HUDEP-2 (cell line): ENCODE data around the gene GALNT14.
"Not testable (repeated sequence)": the region's sequence is repeated elsewhere in the genome, so short reads cannot be mapped to it uniquely, and the experiment has no call there.

Source experiments
- DNase-seq, 76 experiments: peaks; one replicate each; lab custom pipeline; 2025; ENCODE audit not compliant: unreplicated experiment in 76 of 76; lab: John Stamatoyannopoulos, UW

Gene GALNT14

DNA sequence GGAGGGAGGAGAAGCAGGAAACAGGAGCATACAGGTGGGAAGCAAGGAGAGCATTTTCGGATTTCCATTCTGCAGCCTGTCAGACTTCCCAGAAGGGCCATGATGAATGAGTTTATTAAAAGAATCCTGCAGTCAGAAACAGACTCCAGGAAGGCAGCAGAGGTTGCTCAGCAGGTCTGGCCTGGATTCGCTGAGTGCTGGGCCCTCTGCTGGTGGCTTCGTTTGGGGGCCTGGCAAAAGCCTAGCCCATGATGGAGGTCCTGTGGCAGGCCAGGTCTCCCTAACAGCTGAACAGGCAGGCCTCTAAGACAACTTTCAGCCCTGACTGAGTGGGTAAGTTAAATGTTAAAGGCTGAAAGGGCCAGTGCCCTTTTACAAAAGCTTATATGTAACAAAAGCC lies 222.8 kb downstream of the GALNT14 start:
- peak in 8 of 76 experiments; percentile 3 to 43 (median 14) for DNase-seq

DNA sequence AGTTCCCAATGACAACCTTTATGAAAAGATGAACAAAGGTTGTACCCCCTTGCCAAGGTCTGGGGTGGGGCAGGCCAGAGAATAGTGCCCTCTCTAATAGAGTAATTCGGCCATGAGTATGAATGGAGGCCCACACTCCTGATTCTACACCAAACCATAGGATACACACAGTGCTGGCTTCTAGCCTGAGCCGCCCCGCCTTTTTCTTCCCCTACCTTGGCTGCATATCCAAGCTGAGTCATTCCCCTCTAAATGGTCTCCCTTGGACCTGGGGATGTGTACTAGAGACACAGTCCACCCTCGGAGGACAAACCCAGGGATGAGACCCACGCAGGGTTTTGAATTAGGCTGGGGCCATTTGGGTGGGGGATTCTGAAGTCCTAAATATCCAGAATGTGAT lies 223.8 kb downstream of the GALNT14 start:
- no peak for DNase-seq

DNA sequence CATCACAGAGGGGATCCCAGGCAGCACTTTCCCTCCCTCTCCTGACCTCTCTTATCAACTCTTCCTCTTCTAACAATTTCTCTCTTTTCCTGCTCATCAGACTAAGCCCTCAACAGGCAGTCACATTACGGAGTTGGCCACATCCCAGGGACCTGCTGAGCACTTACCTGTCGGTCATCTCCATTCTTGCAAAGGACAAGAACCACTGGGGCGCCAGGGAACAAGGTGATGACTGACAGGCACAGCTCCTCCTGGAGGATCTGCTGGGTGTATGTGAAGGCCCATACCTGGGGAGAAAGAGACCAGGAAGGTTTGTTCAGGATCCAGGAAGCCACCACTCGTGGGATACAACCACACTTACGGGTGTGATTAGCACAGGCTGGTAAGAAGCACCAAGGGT lies 226.2 kb downstream of the GALNT14 start:
- DNase-seq, result no peak

DNA sequence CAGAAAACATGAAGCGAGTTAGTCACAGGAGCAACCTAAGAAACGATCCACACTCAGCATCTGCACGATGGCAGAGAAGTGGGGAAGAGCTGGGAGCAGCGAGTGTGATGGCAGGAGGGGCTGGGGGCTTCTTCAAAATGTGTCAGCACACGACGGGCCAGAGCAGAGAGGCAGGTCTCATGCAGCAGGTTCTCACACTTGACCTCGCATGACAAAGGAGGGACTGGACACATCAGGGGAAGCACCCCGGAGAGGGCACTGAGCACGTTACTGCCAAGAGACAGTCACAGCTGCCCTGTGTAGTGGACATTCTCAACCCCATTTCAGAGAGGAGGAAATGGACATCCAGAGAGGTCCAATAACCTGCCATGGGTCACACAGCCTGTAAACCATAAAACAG lies 226.9 kb downstream of the GALNT14 start:
- DNase-seq, result no peak

DNA sequence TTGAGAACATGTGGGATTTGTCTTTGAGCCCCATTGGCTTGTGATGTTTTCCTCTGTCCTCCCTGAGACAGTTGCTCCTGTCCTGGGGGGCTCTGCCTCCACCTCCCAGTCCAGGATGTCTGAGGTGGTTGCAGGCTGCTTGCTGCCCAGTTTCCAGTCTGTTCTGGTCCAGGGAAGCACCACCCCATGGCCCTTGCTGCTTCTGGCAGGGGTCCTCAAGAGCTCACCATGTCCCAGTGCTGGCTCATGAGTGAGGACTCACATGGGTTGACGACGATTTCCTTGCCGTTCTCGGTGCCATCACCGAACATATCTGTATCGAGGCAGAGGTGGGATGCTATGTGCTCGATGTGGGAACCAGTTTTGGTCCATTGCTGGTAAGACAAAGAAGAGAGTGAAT lies 227.6 kb downstream of the GALNT14 start:
- no peak for DNase-seq

DNA sequence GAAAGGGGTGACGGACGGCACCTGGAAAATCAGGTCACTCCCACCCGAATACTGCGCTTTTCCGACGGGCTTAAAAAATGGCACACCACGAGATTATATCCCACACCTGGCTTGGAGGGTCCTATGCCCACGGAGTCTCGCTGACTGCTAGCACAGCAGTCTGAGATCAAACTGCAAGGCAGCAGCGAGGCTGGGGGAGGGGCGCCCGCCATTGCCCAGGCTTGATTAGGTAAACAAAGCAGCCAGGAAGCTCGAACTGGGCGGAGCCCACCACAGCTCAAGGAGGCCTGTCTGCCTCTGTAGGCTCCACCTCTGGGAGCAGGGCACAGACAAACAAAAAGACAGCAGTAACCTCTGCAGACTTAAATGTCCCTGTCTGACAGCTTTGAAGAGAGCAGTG lies 233.8 kb downstream of the GALNT14 start:
- DNase-seq, result not testable (repeated sequence)

DNA sequence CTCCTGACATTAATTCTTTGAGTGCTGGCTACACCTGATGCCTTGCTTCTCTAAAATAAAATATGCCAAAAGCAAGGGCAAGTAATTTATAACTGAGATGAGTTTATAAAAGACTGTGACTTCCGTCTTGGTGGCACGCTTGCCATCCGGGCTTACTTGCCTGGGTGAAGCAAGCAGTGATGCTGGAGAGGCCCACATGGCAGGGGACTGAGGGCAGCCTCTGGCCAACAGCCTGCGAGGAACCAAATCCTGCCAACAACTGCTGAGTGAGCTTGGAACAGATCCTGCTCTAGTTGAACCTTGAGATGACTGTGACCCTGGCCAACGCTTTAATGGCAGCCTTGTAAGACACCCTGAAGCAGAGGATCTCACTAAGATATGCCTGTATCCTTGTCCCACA lies 234.9 kb downstream of the GALNT14 start:
- DNase-seq, result no peak

DNA sequence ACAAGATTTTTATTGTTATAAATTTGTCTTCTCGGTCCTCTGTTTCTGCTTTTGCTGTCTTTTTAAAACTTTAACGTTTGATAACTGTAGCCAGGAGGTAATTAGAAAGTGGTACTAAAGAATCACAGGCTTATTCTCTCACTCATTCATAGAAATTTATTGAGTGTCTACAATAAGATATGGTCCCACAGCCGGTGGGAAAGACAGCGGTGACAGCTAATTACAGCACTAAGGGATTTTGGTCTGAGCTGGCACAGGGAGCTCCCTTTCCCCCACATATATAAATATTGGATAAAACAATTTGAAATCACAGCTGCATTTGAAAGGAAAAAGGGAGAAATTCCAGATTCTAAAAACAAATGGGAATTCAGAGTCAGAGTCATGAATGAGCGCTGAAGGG lies 237.9 kb downstream of the GALNT14 start:
- no peak for DNase-seq

DNA sequence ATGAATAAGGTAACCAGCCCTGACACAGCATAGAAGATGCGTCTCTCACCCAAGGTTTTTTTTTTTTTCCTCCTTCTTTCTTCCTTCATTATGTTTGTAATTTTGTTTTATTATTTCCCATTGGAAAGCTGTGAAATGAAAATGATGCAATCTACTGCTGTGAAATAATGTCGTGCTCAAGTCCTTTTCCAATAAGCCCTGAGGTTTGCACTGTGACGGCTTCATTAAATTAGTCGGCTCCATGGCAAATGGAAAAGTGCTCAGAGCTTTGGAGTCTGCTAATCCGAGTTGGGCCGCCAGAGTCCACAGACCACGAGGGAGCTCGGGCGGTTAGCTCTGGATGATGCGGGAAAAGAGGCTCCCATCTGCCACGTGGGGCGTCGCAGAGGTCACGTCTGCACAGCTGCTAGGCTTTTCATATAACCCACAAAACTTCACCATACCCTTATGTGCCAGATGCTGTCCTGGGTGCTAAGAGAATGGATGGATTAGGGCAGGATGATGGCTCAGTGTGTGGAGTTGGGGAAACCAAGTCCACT lies 238.7 kb downstream of the GALNT14 start:
- DNase-seq, result no peak

DNA sequence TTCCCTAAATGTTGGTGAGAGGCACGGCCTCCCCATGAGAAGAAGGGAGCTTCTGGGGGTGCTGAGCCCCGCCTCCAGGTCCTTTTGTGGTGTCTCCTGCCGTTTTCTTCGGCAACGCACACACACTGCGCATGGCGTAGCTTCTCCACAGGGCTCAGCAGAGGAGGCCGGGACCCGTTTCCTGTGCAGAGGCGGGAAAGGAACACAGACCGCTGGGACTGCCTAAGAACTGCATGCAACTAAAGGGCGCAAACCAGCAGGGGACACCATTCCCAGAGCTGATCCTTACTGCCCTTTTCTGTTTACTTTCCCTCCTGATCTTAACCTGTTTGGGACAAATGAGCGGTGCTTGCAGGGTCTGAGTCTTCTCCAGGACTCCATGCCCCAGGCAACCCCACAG lies 240.7 kb downstream of the GALNT14 start:
- no peak for DNase-seq

DNA sequence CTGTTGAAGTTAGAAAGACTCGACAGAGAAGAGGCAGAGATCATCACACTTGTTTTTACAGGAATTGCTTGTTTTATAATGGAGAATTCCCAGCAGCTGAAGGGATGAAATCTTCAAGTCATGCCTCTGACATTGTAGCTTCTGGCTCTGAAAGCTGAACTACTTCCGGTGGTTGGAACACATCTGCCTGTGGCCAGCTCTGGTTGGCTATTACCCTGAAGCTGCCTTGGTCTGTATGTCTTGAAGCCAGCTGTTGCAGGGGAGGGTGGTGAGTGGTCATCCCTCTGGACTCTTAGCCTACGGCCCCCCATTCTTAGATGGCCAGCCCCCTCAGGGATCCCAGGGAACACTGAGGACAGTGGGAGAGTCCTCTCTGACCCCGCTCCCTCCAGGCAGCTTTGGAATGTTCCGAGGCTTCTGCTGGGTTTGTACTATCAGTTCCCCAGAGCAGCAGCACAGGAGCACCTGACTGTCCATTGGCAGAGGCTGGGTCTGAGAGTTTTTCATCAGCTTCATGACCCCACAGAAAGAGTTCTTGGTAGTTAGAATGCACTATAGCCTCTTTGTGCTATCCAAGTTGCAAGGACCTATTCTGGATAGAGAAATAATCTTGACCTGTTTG lies 243.6 kb downstream of the GALNT14 start:
- no peak for DNase-seq

DNA sequence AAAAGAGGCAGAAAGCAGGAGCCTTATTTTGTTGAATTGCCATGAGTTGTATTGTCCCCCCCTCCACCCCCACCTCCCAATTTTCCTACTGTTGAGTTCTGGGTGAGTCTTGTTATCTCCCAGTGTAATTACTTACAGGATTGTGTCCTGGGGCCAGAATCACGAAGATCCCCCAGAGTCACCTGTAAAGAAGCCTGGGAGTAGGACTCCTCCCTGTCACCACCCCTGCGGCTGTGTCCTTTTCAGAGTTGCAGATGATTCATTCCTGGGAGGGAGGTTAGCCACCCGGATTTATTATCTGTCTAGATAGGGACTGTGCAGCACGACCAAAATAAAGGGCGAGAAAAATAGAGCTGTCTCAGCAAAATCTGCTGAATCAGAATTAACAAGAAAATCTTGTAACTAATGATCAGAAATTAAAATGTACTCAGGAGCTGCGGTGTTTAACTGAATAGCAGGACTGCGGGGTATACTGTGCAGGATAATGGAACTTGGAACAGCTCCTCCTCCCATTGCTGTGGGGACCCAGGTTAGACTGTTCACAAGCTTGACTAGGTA lies 249.3 kb downstream of the GALNT14 start:
- DNase-seq, result no peak

DNA sequence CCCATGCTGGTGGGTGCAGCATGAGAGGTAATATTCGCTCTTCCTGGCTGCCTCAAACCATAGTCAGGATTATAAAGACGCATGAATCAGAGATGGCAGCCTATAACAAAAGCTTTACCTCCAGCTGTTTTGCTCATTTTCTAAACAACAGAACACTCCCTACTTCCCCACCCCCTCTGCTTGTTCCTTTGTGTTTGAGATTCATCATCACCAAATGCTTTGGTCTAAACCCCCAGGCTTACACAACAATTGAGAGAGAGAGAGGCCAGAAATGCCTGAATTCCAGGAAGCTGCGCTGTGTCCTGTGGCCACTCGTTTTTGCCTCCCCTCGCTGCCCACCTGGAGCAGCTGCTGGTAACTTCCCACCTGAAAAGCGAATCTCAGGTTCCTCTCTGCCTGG lies 252.2 kb downstream of the GALNT14 start:
- no peak for DNase-seq

DNA sequence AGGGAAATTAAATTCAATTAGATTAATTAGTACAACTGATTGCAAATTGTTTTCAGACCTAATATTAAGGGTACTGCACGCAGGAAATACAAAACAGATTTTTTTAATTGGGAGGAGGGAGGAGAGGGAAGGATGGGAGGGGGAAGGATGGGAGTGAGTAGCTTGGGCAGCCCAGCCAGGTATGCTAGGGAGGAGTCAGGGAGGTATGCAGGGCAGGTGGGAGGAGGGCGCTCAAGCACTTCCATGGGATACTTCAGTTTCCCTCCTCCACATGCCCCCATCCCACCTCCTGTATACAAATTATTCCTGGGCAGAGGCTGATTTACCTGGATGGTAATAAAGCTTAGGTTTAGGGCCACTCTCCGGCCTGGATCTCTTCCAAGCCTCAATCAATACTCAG lies 254.4 kb downstream of the GALNT14 start:
- no peak for DNase-seq

DNA sequence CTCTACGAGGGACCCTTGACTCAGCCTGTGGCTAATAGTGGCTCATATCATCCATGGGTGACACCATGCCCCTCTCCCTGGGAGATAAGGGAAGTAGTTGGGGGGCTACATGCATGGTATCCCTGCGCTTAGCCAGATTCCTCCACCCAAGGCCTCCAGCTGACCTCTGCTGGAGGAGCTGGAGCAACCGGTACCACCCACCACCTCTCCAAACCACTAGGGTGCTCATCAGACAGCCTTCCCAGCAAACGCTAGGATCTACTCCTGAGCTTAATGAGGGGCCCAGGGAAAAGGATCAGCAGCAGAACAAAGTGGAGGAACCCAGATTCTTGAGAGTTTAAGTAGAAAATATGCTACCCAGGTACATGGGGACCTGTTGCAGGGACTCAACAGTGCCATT lies 255.1 kb downstream of the GALNT14 start:
- DNase-seq, result no peak

DNA sequence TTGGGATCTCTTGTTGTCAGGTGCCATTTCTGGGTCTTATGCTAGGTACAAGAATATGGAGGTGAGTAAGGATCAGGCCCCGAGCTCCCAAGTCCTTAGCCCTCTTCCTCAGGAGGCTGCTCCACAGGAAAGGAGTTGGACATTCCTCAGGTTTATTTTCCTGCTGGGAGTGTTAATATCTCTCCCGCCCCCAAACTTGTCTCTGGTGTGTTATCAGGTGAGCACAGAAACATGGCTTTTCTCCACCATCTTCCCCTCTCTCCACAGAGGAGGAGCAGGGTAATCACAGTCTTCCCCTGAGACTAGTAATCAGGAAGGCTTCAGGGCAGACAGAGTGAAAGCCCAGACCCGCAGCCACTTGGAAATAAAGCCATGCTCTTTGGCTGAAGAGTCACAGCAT lies 257.7 kb downstream of the GALNT14 start:
- DNase-seq, result no peak

DNA sequence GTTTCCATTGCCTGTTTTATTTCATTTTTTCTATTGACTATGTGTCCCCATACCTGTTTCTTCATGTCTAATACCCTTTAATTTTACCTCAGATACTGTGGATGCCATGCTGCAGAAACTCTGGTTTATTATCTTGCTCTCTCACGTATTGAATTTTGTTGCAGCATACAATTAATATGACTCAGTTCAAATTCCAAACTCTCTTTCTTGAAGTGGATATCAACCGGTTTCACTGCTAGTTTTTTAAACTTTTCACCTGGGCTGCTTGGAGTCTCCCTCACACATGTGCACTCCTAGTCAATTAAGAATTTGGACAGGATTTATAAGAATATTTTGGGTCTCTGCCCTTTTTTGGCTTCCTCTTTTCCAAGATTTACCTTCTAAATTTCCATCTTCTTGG lies 260.4 kb downstream of the GALNT14 start:
- no peak for DNase-seq

DNA sequence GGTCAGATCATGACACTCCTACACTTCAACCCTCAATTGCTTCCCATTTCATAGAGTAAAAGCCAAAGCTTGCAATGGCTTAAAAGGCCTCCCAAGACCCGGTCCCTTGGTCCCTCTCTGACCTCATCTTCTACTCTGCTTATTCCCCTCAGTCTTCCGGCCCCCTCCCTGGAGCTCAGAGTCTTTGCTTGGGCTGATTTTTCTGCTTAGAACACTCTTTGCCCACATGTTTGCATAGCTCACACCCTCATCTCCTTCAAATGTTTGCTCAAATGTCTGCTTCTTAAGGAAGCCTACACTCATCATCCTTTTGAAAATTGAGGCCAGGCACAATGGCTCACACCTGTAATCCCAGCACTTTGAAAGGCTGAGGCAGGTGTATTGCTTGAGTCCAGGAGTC lies 265.4 kb downstream of the GALNT14 start:
- DNase-seq, result no peak

DNA sequence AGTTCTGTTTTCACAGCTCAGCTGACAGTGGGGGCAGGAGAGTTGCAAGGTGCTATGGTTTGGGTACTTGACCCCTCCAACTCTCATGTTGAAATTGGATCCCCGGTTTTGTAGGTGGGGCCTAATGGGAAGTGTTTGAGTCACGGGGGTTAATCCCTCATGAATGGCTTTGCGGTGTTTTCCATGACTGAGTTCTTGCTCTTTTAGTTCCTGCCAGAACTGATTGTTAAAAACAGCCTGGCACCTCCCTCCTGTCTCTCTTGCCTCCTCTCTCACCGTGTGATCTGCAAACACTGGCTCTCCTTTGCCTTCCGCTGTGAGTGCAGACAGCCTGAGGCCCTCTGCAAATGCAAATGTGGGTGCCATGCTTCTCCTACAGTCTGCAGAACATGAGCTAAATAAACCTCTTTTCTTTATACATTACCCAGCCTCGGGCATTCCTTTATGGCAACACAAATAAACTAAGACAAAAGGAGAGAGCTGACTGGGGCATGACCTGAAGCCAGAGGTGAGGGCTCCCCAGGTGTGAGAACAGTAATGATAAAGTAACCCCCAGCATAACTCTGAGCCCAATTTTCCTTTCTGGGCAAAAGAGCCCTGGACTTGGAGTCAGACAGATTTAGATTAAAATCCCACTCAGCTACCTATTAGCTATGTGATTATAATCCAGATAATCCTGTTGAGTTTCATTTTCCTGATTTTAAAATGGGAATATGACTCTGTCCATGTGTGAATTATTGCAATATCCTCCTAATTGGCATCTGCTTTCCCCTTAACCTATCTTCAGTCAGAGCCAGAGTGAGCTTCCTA lies 266.1 kb downstream of the GALNT14 start:
- no peak for DNase-seq

DNA sequence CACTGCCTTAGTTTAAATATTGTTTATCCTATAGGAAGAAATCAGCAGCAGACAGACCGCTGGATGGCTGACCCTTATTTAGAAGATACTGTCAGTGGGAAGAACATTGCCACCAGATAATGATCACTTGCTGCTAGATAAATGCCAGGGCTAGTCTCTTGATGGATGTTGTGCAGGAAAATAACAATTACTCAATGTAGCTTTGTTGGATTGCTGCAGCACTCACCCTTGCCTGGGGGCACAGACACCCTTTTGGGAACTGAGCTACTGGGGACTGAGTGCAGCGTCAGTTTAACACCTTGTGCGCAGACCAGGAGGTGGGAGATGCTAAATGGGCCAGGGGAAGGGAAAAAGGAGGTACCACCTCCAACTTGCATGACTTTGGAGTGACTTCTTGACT lies 266.8 kb downstream of the GALNT14 start:
- DNase-seq, result no peak

DNA sequence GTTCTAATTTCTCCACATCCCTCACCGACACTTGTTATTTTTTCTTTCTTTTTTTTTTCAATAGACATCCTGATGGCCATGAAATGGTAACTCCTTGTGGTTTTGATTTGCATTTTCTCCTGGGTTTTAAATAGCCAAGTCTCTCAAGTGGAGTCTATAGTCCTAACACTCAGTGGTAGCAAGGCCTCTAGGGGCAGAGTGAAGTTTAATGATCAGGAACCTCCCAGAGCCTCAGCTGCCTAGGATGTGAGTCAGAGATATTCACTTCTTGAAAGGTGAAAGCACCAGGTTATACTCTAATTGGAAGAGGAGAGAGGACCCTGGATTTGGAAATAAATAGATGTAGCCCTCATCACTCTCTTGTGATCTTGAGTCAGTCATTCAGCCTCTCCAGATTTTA lies 268.3 kb downstream of the GALNT14 start:
- no peak for DNase-seq

DNA sequence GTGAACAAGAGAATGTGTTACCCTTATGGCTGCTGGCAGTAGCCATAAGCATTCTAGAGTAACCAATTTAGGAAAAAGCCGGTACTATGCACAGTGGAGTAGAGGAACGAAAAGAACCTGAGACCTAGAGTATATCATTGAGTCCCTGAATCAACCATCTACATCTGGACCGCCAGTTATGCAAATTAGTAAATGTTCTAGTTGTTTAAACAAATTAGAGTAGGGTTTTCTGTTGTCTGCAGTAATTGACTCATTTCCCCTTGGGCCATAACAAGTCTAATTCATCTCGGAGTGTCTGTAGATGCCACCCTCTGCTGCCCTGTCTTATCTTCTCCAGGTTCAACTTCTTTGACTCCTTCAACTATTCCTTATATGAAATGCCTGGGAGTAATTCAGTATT lies 270.9 kb downstream of the GALNT14 start:
- DNase-seq, result no peak
